GM03348 (cell line): ENCODE data around the gene ACAP1.
"Not testable (repeated sequence)": the region's sequence is repeated elsewhere in the genome, so short reads cannot be mapped to it uniquely, and the experiment has no call there.

Experiments
- DNase-seq: peaks from one replicate; pipeline ENCODE4 v3.0.0; 2012; ENCODE audit warnings: low spot score

The ACAP1 gene

GRCh38 chr17:7356072-7356549 lies 19.8 kb downstream of the ACAP1 start:
- DNase-seq: peak; percentile 87

- peak; percentile 54 for DNase-seq
Observed at GRCh38 chr17:7356756-7357155, 20.4 kb downstream of the ACAP1 start.

GRCh38 chr17:7357381-7357780 lies 21.1 kb downstream of the ACAP1 start:
- no peak for DNase-seq

- DNase-seq: no peak
Observed at GRCh38 chr17:7361906-7362305, 25.6 kb downstream of the ACAP1 start.

- no peak for DNase-seq
Observed at GRCh38 chr17:7363311-7363710, 27.0 kb downstream of the ACAP1 start.

- DNase-seq: not testable (repeated sequence)
Observed at GRCh38 chr17:7365963-7366362, 29.6 kb downstream of the ACAP1 start.

GRCh38 chr17:7367083-7367482 lies 30.8 kb downstream of the ACAP1 start:
- no peak for DNase-seq

- DNase-seq: no peak
Observed at GRCh38 chr17:7367918-7368598, 31.7 kb downstream of the ACAP1 start.

GRCh38 chr17:7368599-7368994 lies 32.3 kb downstream of the ACAP1 start:
- DNase-seq: not testable (repeated sequence)

GRCh38 chr17:7369825-7370224 lies 33.5 kb downstream of the ACAP1 start:
- DNase-seq: no peak

GRCh38 chr17:7370853-7371252 lies 34.5 kb downstream of the ACAP1 start:
- no peak for DNase-seq

GRCh38 chr17:7374353-7374752 lies 38.0 kb downstream of the ACAP1 start:
- no peak for DNase-seq

GRCh38 chr17:7379134-7379533 lies 42.8 kb downstream of the ACAP1 start:
- no peak for DNase-seq

GRCh38 chr17:7380321-7380720 lies 44.0 kb downstream of the ACAP1 start:
- DNase-seq: peak; percentile 59

GRCh38 chr17:7380855-7381683 lies 44.7 kb downstream of the ACAP1 start, which contains the start of gene TNK1:
TNK1 (plus strand) TSS chr17:7381089; CDS start chr17:7382927, 1,838 bp downstream.
- DNase-seq: peak; percentile 47

- no peak for DNase-seq
Observed at GRCh38 chr17:7382901-7383300, 46.6 kb downstream of the ACAP1 start.

GRCh38 chr17:7383371-7383741 lies 47.0 kb downstream of the ACAP1 start:
- DNase-seq: no peak

GRCh38 chr17:7383742-7384488 lies 47.6 kb downstream of the ACAP1 start:
- peak; percentile 66 for DNase-seq

GRCh38 chr17:7384489-7385081 lies 48.3 kb downstream of the ACAP1 start:
- no peak for DNase-seq

GRCh38 chr17:7388856-7389255 lies 52.5 kb downstream of the ACAP1 start:
- DNase-seq: no peak

- no peak for DNase-seq
Observed at GRCh38 chr17:7389924-7390910, 53.9 kb downstream of the ACAP1 start.
